Endothelial cell of umbilical vein (primary cell): Measurements from ENCODE around the gene TMEM225B. TPM values are rescaled to one million over a fixed set of nuclear protein-coding genes. Genes with fewer than 3 reads are reported as not detected.

Source experiments
- BruUV-seq: library from RNA; stranded (reverse); fragments of 400-500 nt; replicated peaks from 2 replicates; lab custom pipeline; 2021; lab: Mats Ljungman, UMichigan
- CTCF ChIA-PET: fragments of 300-600, 350-600 bp; sonication (Branson Sonifier 250); formaldehyde crosslinking; loops from one replicate; lab custom pipeline; 2021; ENCODE audit warnings: antibody characterized with exemption, inconsistent platforms; lab: Charles Lee
- POLR2A ChIA-PET: fragments of 300-600, 350-600 bp; sonication (Branson Sonifier 250); formaldehyde crosslinking; loops from one replicate; lab custom pipeline; 2021; ENCODE audit warnings: antibody characterized with exemption, inconsistent platforms; lab: Charles Lee
- DNase-seq: peaks from one replicate; pipeline ENCODE4 v3.0.0-alpha.2; 2011; ENCODE audit warnings: low read depth, low spot score
- FAIRE-seq: peaks from 2 replicates; lab custom pipeline; 2011; peaks lifted over from hg19 to GRCh38; lab: Jason Lieb, UNC
- H2AFZ ChIP-seq: 2 replicates; pipeline ENCODE4 v1.6.0; 2012; ENCODE audit warnings: low read depth, low read length, control low read depth, inconsistent platforms
- H3K27ac ChIP-seq: 2 replicates; pipeline ENCODE4 v1.5.1; 2011; ENCODE audit warnings: low read depth, mild to moderate bottlenecking, control low read depth, low read length, moderate library complexity; ENCODE audit not compliant: insufficient read depth
- H3K27me3 ChIP-seq, 2 experiments: 2 replicates each; pipeline versions ENCODE4 v1.6.0 to v1.6.1; 2011; ENCODE audit warnings: low read length in 2 of 2, mixed read lengths in 1 of 2; ENCODE audit not compliant: control insufficient read depth in 2 of 2, insufficient read depth in 2 of 2
- H3K36me3 ChIP-seq, 2 experiments: 2 replicates in 1 of 2; 3 replicates in 1 of 2; pipeline ENCODE4 v1.5.1; 2011; ENCODE audit warnings: low read length in 2 of 2, mild to moderate bottlenecking in 1 of 2, moderate library complexity in 1 of 2; ENCODE audit not compliant: control insufficient read depth in 2 of 2, insufficient read depth in 2 of 2; ENCODE audit errors: extremely low read depth in 1 of 2
- H3K4me1 ChIP-seq: 3 replicates; pipeline ENCODE4 v1.5.1; 2011; ENCODE audit warnings: mild to moderate bottlenecking, low read length; ENCODE audit not compliant: control insufficient read depth, insufficient read depth; ENCODE audit errors: extremely low read depth
- H3K4me2 ChIP-seq: 2 replicates; pipeline ENCODE4 v1.6.1; 2011; ENCODE audit warnings: low read length, control low read depth, mixed read lengths; ENCODE audit not compliant: insufficient read depth
- H3K4me3 ChIP-seq, 3 experiments: fragments of 200-600 bp in 1 of 3; sonication (generic), shearing (Covaris generic) in 1 of 3; replicated peaks in 1 of 3; 2 replicates each; pipeline ENCODE4 v1.5.1; 2011 to 2016; ENCODE audit warnings: control low read depth in 3 of 3, low read length in 3 of 3, mild to moderate bottlenecking in 2 of 3, inconsistent platforms in 1 of 3, low read depth in 1 of 3, moderate library complexity in 1 of 3; ENCODE audit not compliant: insufficient read depth in 1 of 3
- H3K79me2 ChIP-seq: 2 replicates; pipeline ENCODE4 v1.6.0; 2012; ENCODE audit warnings: low read length, inconsistent platforms; ENCODE audit not compliant: control insufficient read depth, insufficient read depth
- H3K9ac ChIP-seq: replicated peaks from 2 replicates; pipeline ENCODE3; 2011; ENCODE audit warnings: low read length, control low read depth; ENCODE audit not compliant: insufficient read depth; ENCODE audit errors: extremely low read depth
- H3K9me1 ChIP-seq: replicated peaks from 3 replicates; pipeline ENCODE4 v1.6.0; 2011; ENCODE audit warnings: mild to moderate bottlenecking, low read length; ENCODE audit not compliant: control insufficient read depth, insufficient read depth; ENCODE audit errors: extremely low read depth
- H3K9me3 ChIP-seq: replicated peaks from 2 replicates; pipeline ENCODE4 v1.5.1; 2012; ENCODE audit warnings: low read length, inconsistent platforms; ENCODE audit not compliant: control insufficient read depth, insufficient read depth
- H4K20me1 ChIP-seq: replicated peaks from 2 replicates; pipeline ENCODE3; 2011; ENCODE audit warnings: mild to moderate bottlenecking, low read length; ENCODE audit not compliant: control insufficient read depth, insufficient read depth; ENCODE audit errors: extremely low read depth
- JUN ChIP-seq: IDR thresholded peaks from 2 replicates; pipeline ENCODE4 v1.6.1; 2011; ENCODE audit warnings: borderline replicate concordance, low read depth; ENCODE audit not compliant: insufficient read length, insufficient read depth
- MAX ChIP-seq: IDR thresholded peaks from 2 replicates; pipeline ENCODE4 v1.6.1; 2011; ENCODE audit not compliant: insufficient read depth, insufficient read length
- POLR2AphosphoS5 ChIP-seq: IDR thresholded peaks from 2 replicates; pipeline ENCODE4 v1.6.1; 2012; ENCODE audit warnings: low read depth, mild to moderate bottlenecking, control low read depth, low read length, moderate library complexity; ENCODE audit not compliant: insufficient read depth
- dilution Hi-C: fragments of 300-500 bp; cut with MboI; formaldehyde crosslinking; loops from one replicate; pipeline ENCODE4 v1.15.0; 2019; ENCODE audit warnings: low sequenced_read_pairs; ENCODE audit not compliant: extremely low pct_ligation_motif_present
- intact Hi-C: fragments of 100-400 bp; cut with micrococcal nuclease; formaldehyde crosslinking; loops from one replicate; pipeline ENCODE4 v1.10.0; 2022
- polyA plus RNA-seq, 4 experiments: library from polyadenylated mRNA; depleted of rRNA in 3 of 4; stranded (reverse) in 3 of 4; unstranded in 1 of 4; fragments of >200 nt; gene quantifications; 2 replicates each; pipeline versions ENCODE4 v1.2.1 to v1.2.3, GENCODE V29; 2011 to 2012; ENCODE audit warnings: missing spikeins in 1 of 4
- total RNA-seq: library from RNA; stranded (reverse); gene quantifications from 2 replicates; pipeline ENCODE4 v1.2.3, GENCODE V29; 2021

Gene TMEM225B
- total and polyA plus RNA-seq, 2 donors (not counting 3 experiments of a cell fraction or from before 2014, with no cell fraction given) = 0.29 TPM; not detected in 1

DNA sequence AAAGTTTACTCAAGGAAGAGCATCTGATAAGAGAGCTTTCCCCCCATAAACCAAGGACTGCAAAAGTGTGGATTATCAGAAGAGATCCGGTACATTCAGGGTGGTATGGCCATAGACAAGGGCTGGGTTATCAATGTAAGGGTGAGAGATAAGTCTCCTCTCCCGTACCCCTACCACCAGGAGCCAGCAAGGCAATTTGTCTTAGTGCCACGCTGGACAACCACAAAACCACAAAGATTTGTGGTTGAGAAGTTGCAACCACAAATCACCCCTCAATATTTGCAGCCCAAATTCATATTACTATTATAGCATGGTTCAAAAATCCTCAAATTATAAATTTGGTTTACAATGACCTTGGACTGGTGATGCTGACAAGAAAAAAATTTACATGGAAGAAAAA, 16.4 kb downstream of the TMEM225B start:
- Histone ChIP-seq H3K4me1 (peaks cover 9% of the 10 kb centered on the region), H3K27me3 (peaks cover 6 to 7% of the 10 kb centered on the region in 2 experiments), H2AFZ (no peak overlapping the region), H4K20me1 (no peaks in the 10 kb centered on the region), H3K4me2 (no peak overlapping the region), H3K36me3 (peaks cover 0 to 5% of the 10 kb centered on the region in 2 experiments), H3K9me3 (no peaks in the 10 kb centered on the region), H3K9me1 (no peaks in the 10 kb centered on the region), H3K27ac (no peak overlapping the region), H3K4me3 (no peak overlapping the region), H3K79me2 (peaks cover 10% of the 10 kb centered on the region), H3K9ac (no peak overlapping the region)
- intact Hi-C loops (no loop called here), dilution Hi-C loops (no loop called here)
- no TSS peak for BruUV-seq
- DNase-seq (no peak), FAIRE-seq (no peak)
- ChIA-PET CTCF (interaction anchor here (3.6 kb wide), 1 partner anchor 89 kb away, joined by 18 read pairs; no protein-coding TSS in a partner anchor), POLR2A (interaction anchor here (0.6 kb wide), 1 partner anchor 304 kb away, joined by 3 read pairs; no protein-coding TSS in a partner anchor)
- TF ChIP-seq JUN = no peak

DNA sequence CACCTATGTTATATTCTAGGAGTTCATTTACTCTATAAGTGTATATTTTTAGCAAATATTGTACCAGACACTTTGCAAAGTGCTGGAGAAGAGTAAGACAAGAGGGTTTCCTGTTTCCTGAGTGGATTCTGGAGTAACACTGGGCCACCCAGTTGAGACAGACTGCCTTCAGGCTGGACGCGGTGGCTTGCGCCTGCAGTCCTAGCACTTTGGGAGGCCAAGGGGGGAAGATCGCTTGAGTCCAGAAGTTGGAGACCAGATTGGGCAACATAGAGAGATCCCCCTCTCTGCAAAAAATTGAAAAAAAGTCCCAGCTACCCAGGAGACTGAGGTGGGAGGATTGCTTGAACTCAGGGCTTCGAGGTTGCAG, 17.9 kb downstream of the TMEM225B start:
- TF ChIP-seq MAX (no peak), POLR2AphosphoS5 (no peak)
- peaks cover 9% of the 10 kb centered on the region for H3K4me1 ChIP-seq
- peak overlapping the region in 1 of 3 experiments; percentile 75 for H3K4me3 ChIP-seq
- H3K36me3 ChIP-seq = peaks cover 0 to 15% of the 10 kb centered on the region in 2 experiments
- no peaks in the 10 kb centered on the region for H4K20me1 ChIP-seq
- intact Hi-C loops = loop anchor here (1.0 to 2.0 kb wide), 3 partner anchors 57 to 143 kb away; partner anchors contain the start of genes ZKSCAN5, ZNF655 and ZNF789
- no peak overlapping the region for H3K9ac ChIP-seq
- CTCF ChIA-PET = interaction anchor here (0.9 to 3.6 kb wide), 7 partner anchors 8 to 207 kb away, joined by 3 to 18 read pairs (median 6); partner anchors contain the start of genes BUD31, PDAP1, TMEM225B and ZNF655
- H3K27me3 ChIP-seq = peaks cover 0 to 3% of the 10 kb centered on the region in 2 experiments
- H3K4me2 ChIP-seq = peak overlapping the region; percentile 89
- peak overlapping the region; percentile 99 for H2AFZ ChIP-seq
- H3K9me3 ChIP-seq = no peaks in the 10 kb centered on the region
- dilution Hi-C loops = no loop called here
- no TSS peak for BruUV-seq
- POLR2A ChIA-PET = no interaction called here
- FAIRE-seq = no peak
- H3K27ac ChIP-seq = no peak overlapping the region
- H3K9me1 ChIP-seq = no peaks in the 10 kb centered on the region
- DNase-seq = no peak
- H3K79me2 ChIP-seq = peaks cover 10% of the 10 kb centered on the region
